Mesenchymal stem cell (in vitro differentiated cells and primary cell): ENCODE measurements around the gene TNS1.

Experiments used
- DNase-seq: peaks from one replicate; pipeline ENCODE4 v3.0.0-alpha.2; 2013
- H2AFZ ChIP-seq: one replicate; pipeline ENCODE4 v1.6.1; 2013; ENCODE audit warnings: low read depth, mild to moderate bottlenecking, control low read depth, inconsistent platforms, low read length, moderate library complexity
- H2AK5ac ChIP-seq: 2 replicates; pipeline ENCODE4 v1.6.1; 2013; ENCODE audit warnings: low read length, moderate library complexity, mild to moderate bottlenecking, inconsistent platforms; ENCODE audit not compliant: severe bottlenecking
- H2BK120ac ChIP-seq: one replicate; pipeline ENCODE4 v1.6.1; 2013; ENCODE audit warnings: low read depth, mild to moderate bottlenecking, inconsistent platforms, low read length, moderate library complexity
- H2BK12ac ChIP-seq, 2 experiments: one replicate each; pipeline ENCODE4 v1.6.1; 2013; ENCODE audit warnings: inconsistent platforms in 2 of 2, low read length in 2 of 2, mild to moderate bottlenecking in 2 of 2, moderate library complexity in 2 of 2, control low read depth in 1 of 2
- H2BK15ac ChIP-seq: one replicate; pipeline ENCODE4 v1.6.1; 2013; ENCODE audit warnings: mild to moderate bottlenecking, low read depth, inconsistent platforms; ENCODE audit not compliant: poor library complexity, severe bottlenecking
- H2BK5ac ChIP-seq: 2 replicates; pipeline ENCODE4 v1.6.1; 2013; ENCODE audit warnings: low read depth, mild to moderate bottlenecking, low read length, control low read depth, inconsistent platforms; ENCODE audit not compliant: poor library complexity, severe bottlenecking
- H3K14ac ChIP-seq, 2 experiments: one replicate each; pipeline ENCODE4 v1.6.1; 2013; ENCODE audit warnings: inconsistent platforms in 2 of 2, low read length in 2 of 2, control low read depth in 1 of 2, mild to moderate bottlenecking in 1 of 2, moderate library complexity in 1 of 2
- H3K18ac ChIP-seq, 2 experiments: one replicate each; pipeline ENCODE4 v1.6.1; 2013; ENCODE audit warnings: inconsistent platforms in 2 of 2, low read length in 2 of 2, control low read depth in 1 of 2, low read depth in 1 of 2, mild to moderate bottlenecking in 1 of 2
- H3K23ac ChIP-seq, 2 experiments: one replicate each; pipeline ENCODE4 v1.6.1; 2013; ENCODE audit warnings: inconsistent platforms in 2 of 2, low read length in 2 of 2, mild to moderate bottlenecking in 2 of 2, moderate library complexity in 2 of 2, control low read depth in 1 of 2
- H3K27ac ChIP-seq: 2 replicates; pipeline ENCODE4 v1.5.1; 2013; ENCODE audit warnings: mild to moderate bottlenecking, moderate library complexity, low read length, control low read depth, inconsistent platforms; ENCODE audit not compliant: poor library complexity, severe bottlenecking
- H3K27me3 ChIP-seq, 2 experiments: 2 replicates each; pipeline versions ENCODE4 v1.6.1 to v1.7.0; 2013; ENCODE audit warnings: low read length in 2 of 2, mild to moderate bottlenecking in 2 of 2, moderate library complexity in 2 of 2, control low read depth in 1 of 2, inconsistent platforms in 1 of 2; ENCODE audit not compliant: control insufficient read depth in 1 of 2, insufficient read depth in 1 of 2
- H3K36me3 ChIP-seq, 2 experiments: 2 replicates each; pipeline versions ENCODE4 v1.6.1 to v1.7.0; 2013; ENCODE audit warnings: low read length in 2 of 2, control low read depth in 1 of 2, inconsistent platforms in 1 of 2, low read depth in 1 of 2, mild to moderate bottlenecking in 1 of 2; ENCODE audit not compliant: insufficient read depth in 2 of 2, control insufficient read depth in 1 of 2
- H3K4ac ChIP-seq, 2 experiments: one replicate each; pipeline ENCODE4 v1.6.1; 2013; ENCODE audit warnings: inconsistent platforms in 2 of 2, low read length in 2 of 2, mild to moderate bottlenecking in 2 of 2, moderate library complexity in 2 of 2, control low read depth in 1 of 2, low read depth in 1 of 2
- H3K4me1 ChIP-seq: 2 replicates; pipeline ENCODE4 v1.6.1; 2013; ENCODE audit warnings: low read depth, low read length, control low read depth; ENCODE audit not compliant: control insufficient read depth, insufficient read depth
- H3K4me2 ChIP-seq: 2 replicates; pipeline ENCODE4 v1.6.1; 2013; ENCODE audit warnings: low read length, mild to moderate bottlenecking, inconsistent platforms; ENCODE audit not compliant: poor library complexity, severe bottlenecking
- H3K4me3 ChIP-seq, 2 experiments: 2 replicates each; pipeline versions ENCODE4 v1.5.1 to v1.7.0; 2013; ENCODE audit warnings: low read length in 2 of 2, mild to moderate bottlenecking in 2 of 2, control low read depth in 1 of 2, low read depth in 1 of 2; ENCODE audit not compliant: insufficient read depth in 1 of 2
- H3K79me1 ChIP-seq: replicated peaks from 2 replicates; pipeline ENCODE4 v1.6.1; 2013; ENCODE audit warnings: mild to moderate bottlenecking, control low read depth, low read length, inconsistent platforms; ENCODE audit not compliant: poor library complexity, severe bottlenecking
- H3K9ac ChIP-seq: 2 replicates; pipeline ENCODE4 v1.7.0; 2013; ENCODE audit warnings: mild to moderate bottlenecking, low read length, moderate library complexity
- H3K9me3 ChIP-seq: 2 replicates; pipeline ENCODE4 v1.7.0; 2013; ENCODE audit warnings: mild to moderate bottlenecking, low read length; ENCODE audit not compliant: control insufficient read depth
- H4K8ac ChIP-seq: one replicate; pipeline ENCODE4 v1.6.1; 2013; ENCODE audit warnings: inconsistent platforms, mild to moderate bottlenecking, low read length, moderate library complexity
- H4K91ac ChIP-seq: one replicate; pipeline ENCODE4 v1.6.1; 2013; ENCODE audit warnings: mild to moderate bottlenecking, low read length, inconsistent platforms
- WGBS: methylation state at CpG from one replicate; pipeline ENCODE4 v1.1.7; 2013; ENCODE audit warnings: mixed read lengths; 5-methylcytosine and 5-hydroxymethylcytosine counted together

TNS1 gene

DNA sequence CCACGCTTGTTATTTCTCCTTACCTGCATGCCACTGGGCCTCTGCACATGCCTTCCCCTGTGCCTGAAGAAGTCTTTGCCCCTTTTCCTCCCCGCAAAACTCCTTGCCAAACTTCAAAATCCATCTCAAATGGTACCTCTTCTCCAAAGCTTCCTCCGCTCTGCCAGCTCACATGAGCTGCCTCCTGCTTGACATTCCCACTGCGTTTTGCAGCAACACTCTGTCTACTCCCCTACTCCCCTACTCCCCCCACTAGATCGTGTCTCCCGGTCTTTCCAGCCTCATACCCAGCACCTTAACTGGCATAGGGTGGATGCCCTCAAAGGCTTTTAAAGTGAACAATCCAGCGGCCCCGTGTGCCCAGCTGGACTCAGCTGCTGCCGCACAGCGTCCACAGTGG lies 65.8 kb downstream of the TNS1 start:
- Histone ChIP-seq H2BK12ac (peak overlapping the region; percentile 29 to 69), H3K23ac (no peak overlapping the region)
- 76% methylated on average over 10 of the region's 10 CpGs for WGBS

DNA sequence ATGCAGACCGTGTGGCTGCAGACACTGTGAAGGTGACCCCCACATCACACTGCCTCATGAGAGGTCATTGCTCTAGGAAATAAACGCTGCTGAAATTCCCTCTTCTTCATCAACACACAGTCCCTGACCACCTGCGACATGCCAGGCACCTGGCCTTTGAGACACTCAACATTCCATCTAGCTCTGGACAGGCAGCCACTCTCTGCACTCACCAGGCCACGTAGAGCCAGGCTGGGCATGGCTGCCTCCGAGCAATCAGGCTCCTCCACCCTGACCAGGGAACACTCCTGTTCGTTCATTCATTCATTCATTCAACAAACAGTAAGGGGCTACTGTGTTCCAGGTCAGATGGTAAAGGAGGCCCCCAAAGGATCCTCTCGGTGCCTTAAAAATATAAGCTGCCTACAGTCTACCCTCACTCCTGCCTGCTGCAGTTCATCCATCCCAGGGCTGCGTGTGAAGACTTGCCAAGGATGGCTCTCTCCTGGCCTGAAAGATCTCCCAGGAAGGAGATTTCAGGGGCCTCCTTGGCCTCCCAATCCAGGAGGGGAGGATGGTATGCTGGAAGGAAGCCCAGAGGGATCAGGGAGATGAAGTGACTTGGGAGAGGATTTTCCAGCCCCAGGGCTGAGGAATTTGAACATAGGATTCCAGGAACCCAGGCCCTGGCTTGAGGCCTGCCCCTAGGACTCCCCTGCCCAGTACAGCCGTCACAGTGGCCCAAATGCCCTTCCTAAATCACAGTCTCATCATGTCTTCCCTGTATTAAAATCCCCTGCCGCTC lies 66.7 kb downstream of the TNS1 start:
- H3K4ac ChIP-seq: peak overlapping the region in 1 of 2 experiments; percentile 19
- no peaks in the 10 kb centered on the region for H3K27me3 ChIP-seq
- no peak overlapping the region for H4K8ac ChIP-seq
- H3K23ac ChIP-seq: peak overlapping the region in 1 of 2 experiments; percentile 46
- H3K27ac ChIP-seq: peak overlapping the region; percentile 63
- peak; percentile 21 for DNase-seq
- H2BK120ac ChIP-seq: no peak overlapping the region
- 91% methylated on average over 9 of the region's 10 CpGs for WGBS
- no peak overlapping the region for H3K14ac ChIP-seq
- H3K79me1 ChIP-seq: peaks cover 4% of the 10 kb centered on the region
- no peak overlapping the region for H4K91ac ChIP-seq
- H2AFZ ChIP-seq: no peak overlapping the region
- peak overlapping the region; percentile 15 for H2BK15ac ChIP-seq
- H3K36me3 ChIP-seq: peaks cover 8 to 10% of the 10 kb centered on the region in 2 experiments
- H3K4me1 ChIP-seq: peaks cover 69% of the 10 kb centered on the region
- H3K9ac ChIP-seq: peak overlapping the region; percentile 62
- H2BK5ac ChIP-seq: no peak overlapping the region
- no peak overlapping the region for H3K4me3 ChIP-seq
- H3K9me3 ChIP-seq: no peaks in the 10 kb centered on the region
- H3K4me2 ChIP-seq: no peak overlapping the region
- peak overlapping the region; percentile 23 to 81 for H3K18ac ChIP-seq
- H2BK12ac ChIP-seq: peak overlapping the region in 1 of 2 experiments; percentile 10
- peak overlapping the region; percentile 60 for H2AK5ac ChIP-seq

More for the DNA sequence above, 65.8 kb downstream of the TNS1 start:
- peak overlapping the region; percentile 22 to 66 for H3K4ac ChIP-seq
- peak overlapping the region; percentile 62 for H3K9ac ChIP-seq
- peak overlapping the region; percentile 72 for H4K91ac ChIP-seq
- peaks cover 9% of the 10 kb centered on the region for H3K79me1 ChIP-seq
- peak overlapping the region; percentile 23 to 51 for H3K18ac ChIP-seq
- peaks cover 78% of the 10 kb centered on the region for H3K4me1 ChIP-seq
- H3K4me3 ChIP-seq: no peak overlapping the region
- DNase-seq: no peak
- no peak overlapping the region for H4K8ac ChIP-seq
- H2AFZ ChIP-seq: no peak overlapping the region
- no peak overlapping the region for H3K27ac ChIP-seq
- H3K14ac ChIP-seq: peak overlapping the region in 1 of 2 experiments; percentile 13
- peaks cover 8 to 15% of the 10 kb centered on the region in 2 experiments for H3K36me3 ChIP-seq
- no peak overlapping the region for H2BK15ac ChIP-seq
- H3K9me3 ChIP-seq: no peaks in the 10 kb centered on the region
- H3K27me3 ChIP-seq: no peaks in the 10 kb centered on the region
- H2AK5ac ChIP-seq: peak overlapping the region; percentile 52
- no peak overlapping the region for H3K4me2 ChIP-seq
- H2BK120ac ChIP-seq: no peak overlapping the region
- H2BK5ac ChIP-seq: no peak overlapping the region

DNA sequence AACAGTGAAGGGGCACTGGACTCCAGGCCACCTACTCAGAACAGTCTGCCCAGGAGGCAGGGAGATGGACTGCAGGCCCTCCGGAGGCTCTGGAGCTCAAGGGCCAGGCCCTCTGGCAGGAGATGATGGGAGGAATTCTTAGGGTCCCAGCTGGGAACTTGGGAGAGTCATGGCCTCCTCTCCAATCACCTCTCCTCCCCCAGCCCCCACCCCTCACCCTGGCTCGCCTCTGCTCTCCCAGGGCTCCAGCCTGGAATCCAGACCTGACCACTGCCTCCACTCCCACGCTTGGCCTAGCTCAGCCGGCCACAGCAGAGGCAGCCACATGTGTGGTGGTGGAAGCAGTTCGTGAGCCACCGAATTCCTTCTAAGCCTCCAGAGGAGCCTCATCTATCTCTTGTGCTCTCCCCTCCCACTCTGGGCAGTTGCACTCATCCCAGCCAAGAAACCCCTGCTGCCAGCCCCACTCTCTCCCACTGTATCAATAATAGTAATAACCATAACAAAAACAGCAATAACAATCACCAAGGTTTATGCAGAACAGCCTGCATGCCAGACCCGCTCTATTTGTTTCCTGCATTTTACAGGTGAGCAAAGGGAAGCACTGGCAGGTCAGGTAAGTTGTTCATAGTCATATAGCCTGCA lies 67.4 kb downstream of the TNS1 start:
- 71% methylated on average over 6 of the region's 7 CpGs for WGBS
- Histone ChIP-seq H3K27ac (peak overlapping the region; percentile 63), H3K18ac (peak overlapping the region; percentile 14 to 81), H4K91ac (no peak overlapping the region), H3K4ac (peak overlapping the region in 1 of 2 experiments; percentile 35), H3K36me3 (peaks cover 8 to 12% of the 10 kb centered on the region in 2 experiments), H3K4me1 (peaks cover 67% of the 10 kb centered on the region), H2BK5ac (no peak overlapping the region), H3K27me3 (no peaks in the 10 kb centered on the region), H3K14ac (peak overlapping the region in 1 of 2 experiments; percentile 55), H2BK120ac (no peak overlapping the region), H2AFZ (no peak overlapping the region), H3K9me3 (no peaks in the 10 kb centered on the region), H3K4me2 (no peak overlapping the region), H2BK12ac (peak overlapping the region in 1 of 2 experiments; percentile 65), H3K23ac (no peak overlapping the region), H3K9ac (peak overlapping the region; percentile 62), H2AK5ac (peak overlapping the region; percentile 63), H4K8ac (no peak overlapping the region), H3K4me3 (peak overlapping the region in 1 of 2 experiments; percentile 31), H3K79me1 (peaks cover 10% of the 10 kb centered on the region), H2BK15ac (no peak overlapping the region)
- no peak for DNase-seq
